UCSD-AML1 (cell line): ENCODE measurements around the gene NOL4L.
"Not testable (repeated sequence)": the region's sequence is repeated elsewhere in the genome, so short reads cannot be mapped to it uniquely, and the experiment has no call there.

Experiments used
- DNase-seq: peaks from one replicate; lab custom pipeline; 2025; ENCODE audit not compliant: unreplicated experiment; lab: John Stamatoyannopoulos, UW

NOL4L gene

DNA sequence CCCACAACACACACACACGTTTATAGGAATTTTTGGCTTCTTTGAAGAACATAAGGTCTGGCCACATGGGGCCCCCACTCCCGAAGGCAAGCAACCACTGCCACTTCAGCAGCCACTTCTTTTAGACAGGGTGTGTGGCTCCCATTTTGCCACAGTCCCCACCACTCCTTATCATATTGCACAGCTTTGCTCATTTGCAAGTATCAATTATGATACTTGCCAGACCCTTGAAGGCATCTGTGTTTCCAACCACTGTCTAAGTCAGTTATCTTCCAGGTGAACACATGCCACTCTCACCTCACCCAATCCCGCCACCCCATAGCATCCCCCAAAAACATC lies 73.1 kb downstream of the NOL4L start:
- no peak for DNase-seq

DNA sequence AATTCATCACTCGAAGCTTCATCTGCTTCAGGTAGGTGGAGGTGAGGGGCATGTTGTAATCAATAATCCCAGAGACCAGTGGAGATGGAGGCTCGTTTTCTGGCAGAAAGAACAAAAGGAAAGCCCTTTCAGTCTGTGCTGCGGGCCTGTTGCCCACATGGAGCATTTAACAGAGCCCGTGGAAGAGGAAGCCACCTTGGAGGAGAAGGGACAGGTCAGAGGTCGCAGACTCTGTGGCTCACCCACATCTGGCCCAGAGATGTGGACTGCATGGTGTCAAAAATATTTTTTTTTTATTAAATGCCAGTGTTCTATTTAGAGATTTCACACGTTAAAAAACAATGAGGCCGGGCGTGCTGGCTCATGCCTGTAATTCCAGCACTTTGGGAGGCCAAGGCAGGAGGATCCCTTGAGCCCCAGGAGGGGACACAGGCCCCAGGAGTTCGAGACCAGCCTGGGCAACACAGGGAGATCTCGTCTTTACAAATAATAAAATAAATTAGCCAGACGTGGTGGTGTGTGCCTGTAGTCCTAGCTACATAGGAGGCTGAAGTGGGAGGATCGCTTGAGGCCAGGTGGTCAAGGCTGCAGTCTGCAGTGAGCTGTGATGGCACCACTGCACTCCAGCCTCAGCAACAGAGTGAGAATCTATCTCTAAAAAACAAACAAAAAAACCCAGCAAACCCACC lies 73.6 kb downstream of the NOL4L start:
- DNase-seq: no peak

DNA sequence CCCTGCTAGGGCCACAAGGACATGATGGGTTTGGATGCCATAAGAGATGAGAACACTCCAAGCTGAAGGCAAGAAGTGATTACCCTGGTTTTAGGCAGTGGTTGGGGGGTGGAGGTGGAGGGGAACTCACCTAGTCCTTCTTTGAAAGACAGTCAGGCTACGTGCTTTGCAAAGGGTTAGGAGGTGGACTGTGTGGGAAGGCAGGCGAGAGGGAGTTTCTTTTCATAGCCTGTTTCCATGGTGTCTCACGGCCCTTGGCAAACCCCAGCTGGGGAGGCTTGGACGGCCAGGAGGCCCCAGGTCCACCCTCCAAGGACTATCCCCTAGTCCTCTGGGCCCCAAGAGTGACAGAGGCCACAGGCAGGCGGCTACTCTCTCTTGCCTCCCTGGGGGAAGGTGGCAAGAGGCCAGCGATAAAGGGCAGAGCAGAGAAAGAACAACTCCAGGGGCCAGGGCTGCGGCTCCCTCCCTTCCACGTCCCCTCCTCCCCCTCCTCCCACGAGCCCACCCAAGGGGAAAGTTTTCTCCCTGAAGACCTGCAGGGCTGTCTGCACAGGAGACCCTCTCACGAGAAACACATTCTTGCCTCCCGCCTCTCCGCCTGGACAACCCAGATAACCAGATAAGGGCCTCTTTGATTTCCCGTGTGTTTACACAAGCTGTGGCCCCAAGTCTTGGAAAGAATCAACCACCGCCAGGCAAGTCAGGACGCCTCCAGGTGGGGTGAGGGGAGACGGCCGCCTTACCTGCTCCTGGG lies 74.4 kb downstream of the NOL4L start:
- DNase-seq: no peak

DNA sequence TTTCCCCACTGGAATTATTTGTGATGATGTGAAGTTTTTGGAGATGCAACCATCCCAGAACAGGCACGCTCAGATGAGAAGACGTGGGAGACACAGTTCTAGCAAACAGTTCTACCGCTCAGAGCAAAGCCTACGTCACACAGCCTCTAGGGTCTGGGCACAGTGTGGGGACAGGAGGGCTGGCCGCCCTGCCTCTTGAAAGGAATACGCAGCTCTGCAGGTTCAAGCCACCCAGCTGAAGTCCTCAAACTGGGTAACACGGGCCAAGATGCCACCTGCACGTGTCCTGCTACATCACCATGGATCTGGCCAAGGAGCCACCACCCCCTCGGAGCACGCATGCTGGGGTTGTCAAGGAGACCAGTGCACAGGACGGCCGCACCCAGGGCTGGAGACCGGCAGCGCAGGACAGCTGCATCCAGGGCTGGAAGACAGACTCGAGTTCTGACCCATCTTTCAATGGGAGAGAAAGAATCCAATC lies 75.0 kb downstream of the NOL4L start:
- no peak for DNase-seq

DNA sequence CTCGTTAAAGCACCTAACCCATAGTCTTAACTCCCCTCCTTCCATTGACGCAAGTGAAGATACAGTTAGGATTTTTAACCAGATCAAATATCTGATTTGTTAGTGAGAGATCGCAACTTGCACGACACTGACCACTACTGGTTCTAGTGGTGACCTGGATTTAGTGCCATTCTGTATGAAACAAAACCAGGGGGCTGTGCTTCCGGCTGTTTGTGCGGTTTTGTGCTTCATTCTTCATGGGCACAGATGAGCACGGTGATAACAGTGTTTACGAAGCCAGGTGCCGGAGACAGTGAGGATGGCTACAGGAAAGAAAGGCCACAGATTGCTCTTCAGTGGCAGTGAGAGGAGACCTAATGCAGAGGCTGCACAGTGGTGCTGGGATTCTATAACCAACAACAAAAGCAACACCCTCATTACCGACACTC lies 75.5 kb downstream of the NOL4L start:
- no peak for DNase-seq

- no peak for DNase-seq
Measured at GRCh38 chr20:32508775-32509119, 76.4 kb downstream of the NOL4L start.

DNA sequence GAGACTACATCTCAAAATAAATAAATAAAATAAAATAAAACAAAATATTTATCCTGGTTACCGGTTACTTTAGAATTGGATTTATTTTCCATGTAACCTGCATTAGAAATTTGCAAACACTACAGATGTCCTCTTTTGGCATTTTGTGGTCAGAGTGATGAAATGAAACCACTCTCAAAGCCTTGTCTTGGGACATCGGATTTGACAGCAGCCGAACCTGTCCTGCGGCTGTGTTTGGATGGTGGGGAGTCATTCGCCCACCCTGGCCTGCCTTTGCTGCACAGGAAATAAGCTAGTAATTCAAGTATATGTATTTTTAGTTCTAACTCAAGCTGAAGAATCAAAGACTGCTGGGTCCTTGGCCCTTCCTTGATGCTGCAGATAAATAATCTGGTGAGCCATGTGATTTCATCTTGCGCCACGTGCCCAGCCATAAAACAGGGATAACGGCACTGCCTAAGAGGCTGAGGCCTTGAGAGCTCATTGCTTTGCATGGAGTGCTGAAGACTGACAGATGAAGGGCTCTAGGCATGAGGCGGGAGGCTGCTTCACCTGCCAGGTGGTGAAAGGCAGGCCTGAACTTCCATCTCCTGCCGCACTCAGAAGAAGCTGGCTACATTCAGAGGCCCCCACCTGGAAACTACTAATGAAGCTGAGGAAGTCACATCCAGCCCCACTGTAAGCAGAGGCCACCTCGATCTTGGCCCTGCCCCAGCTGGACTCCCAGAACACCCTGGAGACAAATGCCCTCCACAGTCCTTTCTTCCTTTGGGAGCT lies 76.9 kb downstream of the NOL4L start:
- DNase-seq: no peak

DNA sequence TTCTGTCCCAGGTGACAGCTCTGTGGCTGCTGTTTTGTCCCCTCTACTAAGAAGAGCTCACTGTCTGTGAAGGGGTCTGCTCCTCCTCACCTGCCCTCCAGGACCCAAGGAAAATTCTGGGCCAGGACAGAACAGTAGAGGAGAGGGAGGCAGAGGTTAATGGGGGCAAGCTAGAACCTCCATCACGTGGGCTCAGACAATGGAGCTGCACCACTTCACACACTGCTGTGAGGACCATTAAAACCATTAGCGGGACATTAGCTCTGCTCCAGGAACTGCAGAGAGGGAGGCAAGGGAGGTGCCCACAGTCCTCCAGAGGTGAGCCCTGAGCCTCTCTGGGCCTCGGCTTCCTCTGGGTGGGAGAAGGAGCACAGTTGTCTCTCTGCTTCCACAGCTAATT lies 78.4 kb downstream of the NOL4L start:
- DNase-seq: no peak

DNA sequence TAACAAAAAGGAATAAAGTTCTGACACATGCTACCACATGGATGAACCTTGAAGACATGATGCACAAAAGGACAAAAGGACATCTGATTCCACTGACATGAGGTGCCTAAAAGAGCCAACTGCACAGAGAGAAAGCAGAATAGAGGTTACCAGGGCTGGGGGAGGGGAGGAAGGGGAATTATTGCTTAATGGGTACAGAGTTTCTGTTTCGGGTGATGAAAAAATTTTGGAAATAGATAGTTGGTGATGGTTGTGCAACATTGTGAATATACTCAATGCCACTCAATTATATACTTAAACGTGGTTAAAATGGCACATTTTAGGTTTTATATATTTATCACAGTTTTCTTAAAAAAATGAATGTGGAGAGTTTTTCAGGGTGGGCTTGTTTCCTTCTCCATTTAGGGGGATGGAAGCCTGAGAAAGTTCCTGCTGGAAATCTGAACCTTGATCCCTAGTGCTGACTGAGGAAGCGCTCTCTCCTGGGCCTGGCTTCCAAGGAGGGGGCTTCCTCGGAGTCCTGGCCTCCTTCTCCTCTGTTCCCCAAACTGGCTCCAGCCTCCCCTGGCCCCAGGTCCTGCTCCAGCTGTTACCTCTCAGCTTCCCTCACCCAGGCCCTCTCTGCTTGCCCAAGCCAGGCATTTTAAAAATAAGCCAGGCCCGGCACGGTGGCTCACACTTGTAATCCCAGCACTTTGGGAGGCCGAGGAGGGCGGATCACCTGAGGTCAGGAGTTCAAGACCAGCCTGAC lies 79.2 kb downstream of the NOL4L start:
- DNase-seq: no peak

DNA sequence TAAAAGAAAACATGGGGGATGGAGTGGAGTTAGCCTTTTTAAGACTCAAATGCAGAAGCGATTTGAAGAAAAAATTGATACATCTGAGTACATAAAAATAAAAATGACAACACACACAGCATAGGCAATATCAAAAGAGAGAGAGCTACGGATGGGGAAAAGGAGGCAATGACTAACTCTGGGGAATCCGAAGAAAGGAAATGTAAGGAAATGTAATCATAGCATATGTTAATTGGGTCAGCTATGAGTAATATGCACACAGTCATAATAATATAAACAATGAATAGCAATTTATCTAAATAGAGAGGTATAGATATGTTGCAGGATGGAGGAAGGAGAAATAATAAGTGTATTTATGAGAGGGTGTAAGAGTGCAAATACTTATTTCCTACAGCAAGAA lies 83.4 kb downstream of the NOL4L start:
- DNase-seq: no peak

DNA sequence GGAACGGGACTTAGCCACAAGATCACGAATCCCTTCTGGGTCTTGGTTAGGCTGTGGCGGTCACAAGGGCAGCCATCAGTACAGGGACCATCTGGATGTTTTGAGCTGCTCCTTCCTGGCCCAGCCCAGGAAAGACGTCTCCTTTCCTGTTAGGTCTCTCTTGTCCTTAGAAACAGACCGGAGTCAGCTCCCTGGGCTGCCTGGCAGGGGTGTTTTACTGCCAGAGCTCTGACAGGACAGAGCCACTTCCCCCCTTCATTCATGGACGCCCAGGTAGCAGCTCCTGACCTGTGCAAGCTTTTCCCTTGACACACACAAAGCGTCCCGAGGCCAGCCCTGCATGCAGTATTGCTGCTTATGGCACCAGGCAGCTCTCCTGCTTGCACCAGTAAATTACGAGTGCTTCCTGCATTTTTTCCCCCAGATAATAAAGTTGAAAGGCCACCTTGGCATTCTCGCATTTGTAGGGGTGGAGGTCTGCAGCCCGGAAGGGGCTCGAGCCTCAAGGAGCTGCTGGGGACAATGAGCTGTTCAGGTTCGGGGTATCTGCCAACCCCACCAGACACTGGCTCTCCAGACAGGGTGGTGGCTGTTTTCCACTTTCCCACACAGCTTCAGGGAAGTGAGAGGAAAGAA lies 87.4 kb downstream of the NOL4L start:
- DNase-seq: peak; percentile 59

DNA sequence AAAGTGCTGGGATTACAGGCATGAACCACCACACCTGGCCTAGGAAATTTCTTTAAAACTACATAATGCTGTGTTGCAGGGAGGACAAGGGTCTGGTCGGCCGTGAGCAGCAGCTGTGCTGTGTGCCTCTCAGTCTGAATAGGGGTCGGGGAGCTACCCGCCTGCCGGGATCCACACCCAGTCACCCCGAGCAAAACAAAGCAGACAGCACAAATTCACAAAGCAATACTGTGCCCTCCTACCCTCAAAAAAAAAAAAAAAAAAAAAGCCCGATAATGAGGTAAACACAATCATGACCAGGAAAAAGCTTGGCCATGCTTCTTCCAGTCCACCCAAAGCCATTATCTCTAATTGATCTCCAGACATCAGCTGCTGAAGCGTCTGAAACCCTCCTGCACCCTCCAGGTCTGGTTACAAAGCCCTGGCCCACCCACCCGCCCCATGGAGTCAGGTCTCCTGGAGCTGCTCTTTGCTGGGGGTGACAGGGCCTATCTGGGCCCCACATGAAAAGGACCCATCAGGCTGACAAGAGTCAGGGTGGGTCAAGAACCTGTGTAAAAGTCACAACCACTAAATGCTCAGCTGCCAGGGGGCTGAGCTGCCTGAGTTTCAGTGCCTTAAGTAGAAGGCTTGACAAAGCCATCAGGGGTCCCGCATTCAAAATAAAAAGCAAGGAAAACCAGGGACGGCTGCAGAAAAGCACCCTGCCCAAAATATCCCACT lies 88.2 kb downstream of the NOL4L start:
- DNase-seq: no peak

DNA sequence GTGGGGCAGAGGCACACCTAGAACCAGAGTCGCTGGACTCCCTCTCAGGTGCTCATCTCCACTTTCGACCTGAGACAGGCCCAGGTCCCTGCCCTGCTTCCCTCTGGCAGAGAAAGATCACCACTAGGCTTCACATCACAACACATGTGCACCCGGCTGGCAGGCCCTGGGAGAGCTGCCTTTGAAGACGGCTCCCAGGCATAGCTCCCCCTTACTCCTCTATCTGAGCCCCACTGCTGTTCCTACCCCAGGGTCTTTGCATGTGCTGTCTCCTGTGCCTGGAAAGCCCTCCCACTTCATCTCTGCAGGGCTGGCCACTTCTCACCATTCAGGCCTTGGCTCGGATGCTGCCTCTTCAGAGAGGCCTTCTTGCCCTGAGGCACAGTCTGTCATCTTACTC lies 89.2 kb downstream of the NOL4L start:
- DNase-seq: no peak

GRCh38 chr20:32495217-32495565 lies 89.9 kb downstream of the NOL4L start:
- no peak for DNase-seq

DNA sequence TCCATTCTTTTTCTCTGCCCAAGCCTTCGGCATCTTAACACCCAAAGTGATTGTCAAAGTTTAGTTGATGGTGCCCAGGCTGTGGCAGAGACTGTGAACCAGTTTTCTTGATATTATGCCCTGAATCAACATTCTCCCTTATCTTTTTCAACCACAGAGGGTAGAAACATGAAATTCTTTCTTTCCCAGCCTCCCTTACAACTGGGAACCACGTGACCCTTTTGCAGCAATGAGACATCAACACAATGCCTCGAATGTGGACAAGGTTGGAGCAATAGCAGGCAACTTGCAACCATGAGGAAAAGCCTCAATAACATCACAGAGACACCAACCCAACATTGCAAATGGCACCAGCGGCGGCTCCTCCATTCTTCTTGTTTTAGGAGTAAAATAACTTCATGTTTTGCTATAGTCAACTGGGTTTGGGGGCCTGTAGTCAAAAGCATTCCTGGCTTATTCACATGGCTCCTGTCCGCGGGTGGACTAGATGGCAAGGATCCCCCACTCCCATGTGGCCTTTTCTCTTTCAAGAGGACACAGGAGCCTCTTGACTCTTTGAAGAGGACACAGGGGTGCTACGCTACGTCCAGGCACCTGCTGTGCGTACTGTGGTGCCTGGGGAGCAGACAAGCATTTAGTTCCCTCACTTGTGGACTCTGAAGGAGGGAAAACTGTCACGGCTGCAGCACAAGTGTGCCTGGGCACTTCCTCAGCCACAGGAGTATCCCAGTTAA lies 90.5 kb downstream of the NOL4L start:
- DNase-seq: no peak

GRCh38 chr20:32493356-32493755 lies 91.8 kb downstream of the NOL4L start:
- DNase-seq: no peak

DNA sequence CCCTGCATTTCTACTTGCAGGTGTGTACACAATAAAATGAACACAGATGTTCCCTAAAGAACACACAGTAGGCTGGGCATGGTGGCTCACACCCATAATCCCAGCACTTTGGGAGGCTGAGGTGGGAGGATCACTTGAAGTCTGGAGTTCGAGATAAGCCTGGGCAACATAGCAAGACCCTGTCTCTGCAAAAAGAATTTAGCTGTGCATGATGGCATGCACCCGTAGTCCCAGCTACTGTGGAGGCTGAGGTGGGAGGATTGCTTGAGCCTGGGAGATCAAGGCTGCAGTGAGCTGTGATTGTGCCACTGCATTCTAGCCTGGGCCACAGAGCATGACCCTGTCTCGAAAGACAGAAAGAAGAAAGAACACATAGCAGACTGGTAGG lies 93.4 kb downstream of the NOL4L start:
- DNase-seq: not testable (repeated sequence)

- no peak for DNase-seq
Measured at GRCh38 chr20:32490942-32491763, 94.0 kb downstream of the NOL4L start.
